Thyroid gland (tissue), 4 donors: ENCODE results near the gene FCN3. TPM values are rescaled to one million over a fixed set of nuclear protein-coding genes. Genes with fewer than 3 reads are reported as not detected.

ENCODE experiments used
- DNase-seq, 2 donors: peaks; one replicate each; pipeline ENCODE4 v3.0.0-alpha.2; 2019
- H3K27ac ChIP-seq, 3 donors: fragments of 200-600 bp; sonication (generic); 1 replicate in 2 of 3; 2 replicates in 1 of 3; pipeline ENCODE4 v1.5.1; 2016 to 2019; ENCODE audit warnings: mild to moderate bottlenecking in 1 of 3, moderate library complexity in 1 of 3
- H3K27me3 ChIP-seq: fragments of 200-600 bp; sonication (generic); one replicate; pipeline ENCODE4 v1.5.1; 2019
- H3K36me3 ChIP-seq, 2 donors: fragments of 200-600 bp; sonication (generic); one replicate each; pipeline ENCODE4 v1.5.1; 2016 to 2019
- H3K4me1 ChIP-seq, 2 donors: fragments of 200-600 bp; sonication (generic); one replicate each; pipeline ENCODE4 v1.5.1; 2017 to 2019
- H3K4me3 ChIP-seq, 3 donors: fragments of 200-600 bp; sonication (generic); replicated peaks in 1 of 3; 1 replicate in 2 of 3; 2 replicates in 1 of 3; pipeline ENCODE4 v1.5.1; 2016; ENCODE audit warnings: mild to moderate bottlenecking in 1 of 3
- H3K9me3 ChIP-seq: fragments of 200-600 bp; sonication (generic); one replicate; pipeline ENCODE4 v1.5.1; 2017
- POLR2A ChIP-seq, 2 donors: fragments of 450-650 bp; IDR thresholded peaks; one replicate each; pipeline ENCODE4 v1.6.1; 2017; ENCODE audit warnings: antibody characterized with exemption in 2 of 2, mild to moderate bottlenecking in 2 of 2, moderate library complexity in 1 of 2
- WGBS, 2 donors: methylation state at CpG; one replicate each; pipeline ENCODE4 v1.1.5; 2017; 5-methylcytosine and 5-hydroxymethylcytosine counted together
- intact Hi-C: fragments of 100-400 bp; cut with DNase I; formaldehyde crosslinking; loops from one replicate; pipeline ENCODE4 v1.15.1; 2023
- total RNA-seq, 4 donors: library from RNA; depleted of rRNA; stranded (reverse); fragments of >200 nt; gene quantifications; one replicate each; pipeline ENCODE4 v1.2.3, GENCODE V29; 2016
- TF ChIP-seq, protein P1 (sequence below), 6 experiments: fragments of 200-600 bp in 3 of 6; fragments of 450-650 bp in 3 of 6; sonication (generic) in 3 of 6; IDR thresholded peaks; one replicate each; pipeline ENCODE4 v1.5.1; 2016 to 2019; ENCODE audit warnings: antibody characterized with exemption in 6 of 6, mild to moderate bottlenecking in 2 of 6, inconsistent platforms in 1 of 6, moderate library complexity in 1 of 6

The FCN3 gene
- total RNA-seq, 4 donors from 2014 or later = 7.4 to 33.4 (median 10.7) TPM

DNA sequence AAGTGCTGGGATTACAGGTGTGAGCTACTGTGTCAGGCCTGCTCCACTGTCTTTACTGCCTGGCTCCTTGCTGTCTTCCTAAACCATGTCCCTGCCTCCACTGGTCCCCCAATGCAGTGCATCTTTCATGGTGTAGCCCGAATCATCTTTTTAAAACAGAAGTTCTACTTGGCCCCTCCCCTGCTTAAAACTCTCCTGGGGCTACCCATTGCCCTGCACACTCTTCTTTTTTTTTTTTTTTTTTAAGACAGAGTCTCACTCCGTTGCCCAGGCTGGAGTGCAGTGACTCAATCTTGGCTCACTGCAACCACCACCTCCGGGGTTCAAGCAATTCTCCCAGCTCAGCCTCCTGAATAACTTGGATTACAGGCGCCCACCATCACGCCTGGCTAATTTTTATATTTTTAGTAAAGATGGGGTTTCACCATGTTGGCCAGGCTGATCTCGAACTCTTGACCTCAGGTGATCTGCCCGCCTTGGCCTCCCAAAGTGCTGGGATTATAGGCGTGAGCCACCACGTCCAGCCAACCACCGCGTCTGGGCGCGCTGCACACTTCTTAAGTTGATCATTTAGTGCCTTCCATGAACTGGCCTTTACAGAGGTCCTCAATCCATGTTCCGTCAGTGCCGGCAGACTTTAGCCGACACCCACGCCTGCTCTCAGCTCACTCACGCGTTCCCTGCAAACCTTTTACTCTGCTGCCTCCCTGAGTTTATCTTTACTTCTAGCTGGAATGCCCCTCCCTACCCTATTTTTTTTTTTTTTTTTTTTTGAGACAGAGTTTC, 2.4 kb downstream of the FCN3 start:
- Histone ChIP-seq H3K9me3 (no peaks in the 10 kb centered on the region), H3K27me3 (no peaks in the 10 kb centered on the region), H3K36me3 (no peaks in the 10 kb centered on the region), H3K4me3 (no peak overlapping the region), H3K4me1 (peaks cover 4 to 14% of the 10 kb centered on the region in 2 donors), H3K27ac (no peak overlapping the region)
- TF ChIP-seq, protein P1, sequence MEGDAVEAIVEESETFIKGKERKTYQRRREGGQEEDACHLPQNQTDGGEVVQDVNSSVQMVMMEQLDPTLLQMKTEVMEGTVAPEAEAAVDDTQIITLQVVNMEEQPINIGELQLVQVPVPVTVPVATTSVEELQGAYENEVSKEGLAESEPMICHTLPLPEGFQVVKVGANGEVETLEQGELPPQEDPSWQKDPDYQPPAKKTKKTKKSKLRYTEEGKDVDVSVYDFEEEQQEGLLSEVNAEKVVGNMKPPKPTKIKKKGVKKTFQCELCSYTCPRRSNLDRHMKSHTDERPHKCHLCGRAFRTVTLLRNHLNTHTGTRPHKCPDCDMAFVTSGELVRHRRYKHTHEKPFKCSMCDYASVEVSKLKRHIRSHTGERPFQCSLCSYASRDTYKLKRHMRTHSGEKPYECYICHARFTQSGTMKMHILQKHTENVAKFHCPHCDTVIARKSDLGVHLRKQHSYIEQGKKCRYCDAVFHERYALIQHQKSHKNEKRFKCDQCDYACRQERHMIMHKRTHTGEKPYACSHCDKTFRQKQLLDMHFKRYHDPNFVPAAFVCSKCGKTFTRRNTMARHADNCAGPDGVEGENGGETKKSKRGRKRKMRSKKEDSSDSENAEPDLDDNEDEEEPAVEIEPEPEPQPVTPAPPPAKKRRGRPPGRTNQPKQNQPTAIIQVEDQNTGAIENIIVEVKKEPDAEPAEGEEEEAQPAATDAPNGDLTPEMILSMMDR (IDR thresholded peaks at IDR 0.05) = peak in 3 of 6 experiments; percentile 14 to 30 (median 19)
- TF ChIP-seq POLR2A (IDR thresholded peaks at IDR 0.05) = no peak
- WGBS, 2 donors = 61 to 63% methylated on average over 16 to 19 of the region's 19 CpGs
- DNase-seq = peak; percentile 83 to 88
- intact Hi-C loops = no loop called here

DNA sequence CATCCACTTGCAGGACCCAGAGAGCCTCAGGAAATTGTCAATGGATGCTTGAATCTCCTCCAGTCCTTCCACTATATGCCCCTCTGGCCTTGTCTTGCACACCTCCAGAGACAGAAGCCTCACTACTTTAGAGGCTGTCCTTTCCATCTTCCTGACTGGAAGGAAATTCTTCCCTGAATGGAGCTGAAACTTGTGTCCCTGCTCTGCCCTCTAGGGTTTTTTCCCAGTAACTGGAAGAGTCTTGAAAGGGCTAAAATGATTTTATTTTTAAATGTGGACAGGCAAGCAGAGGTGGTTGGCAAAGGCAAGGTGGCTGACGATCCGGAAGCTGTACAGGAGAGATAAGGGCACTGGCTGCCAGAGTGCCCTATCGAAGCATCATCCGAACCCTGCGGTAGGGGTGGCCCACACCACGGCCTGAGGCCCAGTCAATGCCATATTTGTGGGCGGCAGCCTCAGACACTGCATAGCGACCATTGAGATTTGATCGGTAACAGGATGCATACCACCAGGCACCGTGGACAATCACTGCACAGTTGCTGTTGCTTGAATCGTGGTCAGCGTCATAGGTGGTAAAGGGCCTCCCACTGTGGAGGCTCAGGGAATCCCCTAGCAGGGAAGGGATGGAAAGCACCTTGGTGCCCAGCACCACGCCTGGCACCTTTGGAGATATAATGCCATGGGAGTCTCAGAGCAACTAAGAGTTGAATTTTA, 5.6 kb downstream of the FCN3 start:
- no peaks in the 10 kb centered on the region for H3K27me3 ChIP-seq
- H3K36me3 ChIP-seq = peaks cover 0 to 1% of the 10 kb centered on the region in 2 donors
- no peak overlapping the region for H3K27ac ChIP-seq
- intact Hi-C loops = no loop called here
- peaks cover 8 to 30% of the 10 kb centered on the region in 2 donors for H3K4me1 ChIP-seq
- no peak overlapping the region for H3K4me3 ChIP-seq
- TF ChIP-seq, protein P1 (IDR thresholded peaks at IDR 0.05) = no peak
- TF ChIP-seq POLR2A (IDR thresholded peaks at IDR 0.05) = no peak
- DNase-seq = no peak
- no peaks in the 10 kb centered on the region for H3K9me3 ChIP-seq
- WGBS, 2 donors = 74 to 79% methylated on average over 13 of the region's 13 CpGs

DNA sequence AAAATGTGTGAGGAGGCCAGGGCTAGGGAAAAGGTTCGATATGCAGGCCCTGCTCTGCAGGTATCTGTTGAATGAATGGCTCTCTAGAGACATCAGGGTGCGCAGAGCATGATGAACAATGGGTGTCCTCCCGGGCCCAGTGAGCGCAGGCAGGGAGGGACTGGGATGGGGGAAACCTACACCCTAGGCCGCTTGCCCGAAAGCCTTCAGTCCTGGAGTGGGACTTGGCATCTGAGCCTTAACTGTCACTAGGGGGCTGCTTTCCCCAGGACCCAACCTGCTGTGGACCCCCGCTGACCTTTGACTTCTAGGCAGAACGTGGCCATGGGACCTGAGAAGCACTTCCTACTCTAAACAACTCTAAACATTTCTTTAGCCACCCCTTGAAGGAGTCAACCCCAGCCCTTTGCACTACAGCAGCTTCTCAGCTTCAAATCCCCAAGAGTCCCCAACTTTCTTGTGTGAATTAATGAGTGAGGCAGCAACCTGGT, 7.4 kb downstream of the FCN3 start:
- Histone ChIP-seq H3K9me3 (no peaks in the 10 kb centered on the region), H3K27me3 (no peaks in the 10 kb centered on the region), H3K36me3 (peaks cover 6 to 20% of the 10 kb centered on the region in 2 donors), H3K4me1 (peaks cover 6 to 20% of the 10 kb centered on the region in 2 donors), H3K4me3 (peak overlapping the region in 1 of 3 donors; percentile 63), H3K27ac (peak overlapping the region; percentile 29 to 95 (median 94))
- WGBS, 2 donors = 41 to 45% methylated on average over 7 to 8 of the region's 8 CpGs
- intact Hi-C loops = no loop called here
- no peak for TF ChIP-seq POLR2A (IDR thresholded peaks at IDR 0.05)
- TF ChIP-seq, protein P1 (IDR thresholded peaks at IDR 0.05) = no peak
- no peak for DNase-seq

DNA sequence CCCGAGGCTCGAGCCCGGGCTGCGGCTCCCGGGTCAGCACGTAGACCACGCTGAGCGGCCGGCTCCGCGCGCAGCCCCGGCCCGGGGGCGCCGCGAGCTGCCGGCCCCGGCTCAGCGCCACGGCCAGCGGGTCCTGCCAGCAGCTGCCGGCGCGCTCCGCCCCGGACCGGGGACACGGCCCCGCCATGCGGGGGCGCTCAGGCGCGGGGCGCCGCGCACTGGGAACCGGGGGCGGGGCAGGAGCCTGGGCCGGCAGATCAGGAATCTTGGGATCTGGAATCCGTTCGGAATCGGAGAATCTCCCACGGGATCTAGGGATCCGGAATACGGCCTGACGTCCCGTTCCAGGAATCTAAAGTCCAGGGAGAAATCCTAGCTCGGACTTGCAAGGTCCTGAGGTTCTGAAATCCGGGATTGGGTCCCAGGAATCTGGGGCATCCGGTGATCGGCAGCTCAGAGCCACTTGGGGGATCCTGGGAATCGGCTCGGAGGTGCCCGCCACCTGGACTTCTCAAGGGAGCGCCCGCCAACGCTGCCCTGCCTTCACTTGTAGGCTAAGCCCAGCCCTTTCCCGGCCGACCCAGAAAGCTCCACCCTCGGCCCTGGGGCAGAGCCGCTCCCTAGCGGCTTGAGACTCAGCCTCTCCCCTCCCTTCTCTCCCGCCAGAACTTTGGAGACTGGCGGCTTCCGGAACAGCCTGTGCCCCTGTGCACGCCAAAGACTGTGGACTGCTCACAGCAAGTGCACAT, 8.0 kb downstream of the FCN3 start, which contains the start of gene MAP3K6:
TSS of gene MAP3K6 (minus strand) at position 551 of the 749 bp plus-strand sequence. CDS start at position 187, 364 bp downstream.
- Histone ChIP-seq H3K9me3 (no peaks in the 10 kb centered on the region), H3K27me3 (no peaks in the 10 kb centered on the region), H3K4me3 (peak within 1 kb of the TSS; percentile 48 to 63 (median 51)), H3K27ac (peak within 1 kb of the TSS; percentile 92 to 95 (median 94)), H3K4me1 (peaks cover 5 to 20% of the 10 kb centered on the region in 2 donors), H3K36me3 (peaks cover 10 to 26% of the 10 kb centered on the region in 2 donors)
- whole genome bisulfite sequencing, 2 donors = 1% methylated on average over 24 to 31 of the region's 67 CpGs
- peak in 1 of 2 donors; percentile 79 for TF ChIP-seq POLR2A (IDR thresholded peaks at IDR 0.05)
- TF ChIP-seq, protein P1 (IDR thresholded peaks at IDR 0.05) = peak in 3 of 6 experiments; percentile 25 to 43 (median 37)
- intact Hi-C loops = no loop called here
- peak; percentile 93 to 95 for DNase-seq
